GM12878 (cell line): ENCODE data around the gene KCNB1. TPM values are rescaled to one million over a fixed set of nuclear protein-coding genes. Genes with fewer than 3 reads are reported as not detected.

Source experiments
- ATAC-seq: fragments of 200-7000 bp; cut with Tn5 transposase; 3 replicates; pipeline ENCODE4 v1.9.1; 2020; ENCODE audit warnings: mild to moderate bottlenecking, moderate library complexity
- BruUV-seq: library from RNA; stranded (reverse); fragments of 400-500 nt; replicated peaks from 2 replicates; lab custom pipeline; 2021; lab: Mats Ljungman, UMichigan
- CTCF ChIA-PET: fragments of 300-600 bp; sonication (Branson Sonifier 250); formaldehyde crosslinking; extraction: SDS; loops from one replicate; lab custom pipeline; 2021; ENCODE audit warnings: inconsistent platforms; lab: Yijun Ruan, JAX
- POLR2A ChIA-PET: fragments of 350-600 bp; formaldehyde crosslinking; extraction: SDS; loops from one replicate; lab custom pipeline; 2021; ENCODE audit warnings: inconsistent platforms; lab: Charles Lee
- RAD21 ChIA-PET: fragments of 300-600 bp; sonication (Branson Sonifier 250); formaldehyde crosslinking; loops from one replicate; lab custom pipeline; 2023; ENCODE audit warnings: antibody characterized with exemption; ENCODE audit not compliant: unreplicated experiment; lab: Charles Lee
- SMC1A ChIA-PET: fragments of 300-600 bp; sonication (Branson Sonifier 250); formaldehyde crosslinking; loops from one replicate; lab custom pipeline; 2023; ENCODE audit not compliant: unreplicated experiment, uncharacterized antibody; lab: Charles Lee
- DNase-seq: peaks from one replicate; pipeline ENCODE4 v3.0.0-alpha.2; 2011; ENCODE audit warnings: low read depth, low spot score
- FAIRE-seq: peaks from 3 replicates; lab custom pipeline; 2011; peaks lifted over from hg19 to GRCh38; lab: Jason Lieb, UNC
- H2AFZ ChIP-seq: 2 replicates; pipeline ENCODE4 v1.6.0; 2011; ENCODE audit warnings: low read depth, low read length, control low read depth; ENCODE audit not compliant: control insufficient read depth
- H3K27ac ChIP-seq: 2 replicates; pipeline ENCODE4 v1.5.1; 2011; ENCODE audit warnings: control low read depth; ENCODE audit not compliant: control insufficient read depth, insufficient read depth
- H3K27me3 ChIP-seq, 2 experiments: replicated peaks in 1 of 2; 2 replicates each; pipeline versions ENCODE4 v1.6.0 to v1.6.1; 2011; ENCODE audit warnings: low read length in 1 of 2; ENCODE audit not compliant: control insufficient read depth in 2 of 2, insufficient read depth in 2 of 2
- H3K36me3 ChIP-seq, 2 experiments: 2 replicates each; pipeline ENCODE4 v1.5.1; 2011; ENCODE audit warnings: low read length in 1 of 2; ENCODE audit not compliant: control insufficient read depth in 2 of 2, insufficient read depth in 2 of 2
- H3K4me1 ChIP-seq: 2 replicates; pipeline ENCODE4 v1.6.1; 2011; ENCODE audit warnings: mild to moderate bottlenecking, low read length, moderate library complexity, mixed read lengths; ENCODE audit not compliant: control insufficient read depth, insufficient read depth
- H3K4me2 ChIP-seq: 2 replicates; pipeline ENCODE4 v1.6.0; 2011; ENCODE audit warnings: control low read depth; ENCODE audit not compliant: control insufficient read depth, insufficient read depth
- H3K4me3 ChIP-seq: fragments of 200-600 bp; sonication (generic); 2 replicates; pipeline ENCODE4 v1.5.1; 2016
- H3K79me2 ChIP-seq: 2 replicates; pipeline ENCODE4 v1.6.0; 2011; ENCODE audit warnings: low read length; ENCODE audit not compliant: control insufficient read depth, insufficient read depth
- H3K9ac ChIP-seq: 2 replicates; pipeline ENCODE4 v1.8.0; 2011; ENCODE audit warnings: low read length, control low read depth, mixed read lengths; ENCODE audit not compliant: control insufficient read depth, insufficient read depth
- H3K9me3 ChIP-seq: replicated peaks from 3 replicates; pipeline ENCODE4 v1.5.1; 2011; ENCODE audit warnings: mild to moderate bottlenecking, low read length; ENCODE audit not compliant: control insufficient read depth, insufficient read depth
- H4K20me1 ChIP-seq: 2 replicates; pipeline ENCODE4 v1.6.0; 2011; ENCODE audit not compliant: control insufficient read depth, insufficient read depth
- FOXK2 ChIP-seq: fragments of 450-650 bp; IDR thresholded peaks from 2 replicates; pipeline ENCODE4 v1.6.1; 2017; ENCODE audit warnings: mild to moderate bottlenecking, moderate library complexity
- IRF4 ChIP-seq: IDR thresholded peaks from 2 replicates; pipeline ENCODE4 v1.6.1; 2011; ENCODE audit warnings: low read depth, low read length
- POU2F2 ChIP-seq: IDR thresholded peaks from 3 replicates; pipeline ENCODE4 v1.6.1; 2011; ENCODE audit warnings: low read depth, mild to moderate bottlenecking, low read length, borderline replicate concordance
- SRF ChIP-seq, 2 experiments: IDR thresholded peaks; 2 replicates each; pipeline ENCODE4 v1.6.1; 2011; ENCODE audit warnings: low read depth in 2 of 2, low read length in 2 of 2, mild to moderate bottlenecking in 1 of 2, moderate library complexity in 1 of 2
- STAT1 ChIP-seq: fragments of 450-650 bp; conservative IDR thresholded peaks from 2 replicates; pipeline ENCODE4 v1.6.1; 2014; ENCODE audit warnings: antibody characterized with exemption, mild to moderate bottlenecking
- YY1 ChIP-seq: IDR thresholded peaks from 2 replicates; pipeline ENCODE4 v1.6.1; 2011; ENCODE audit warnings: low read depth, mild to moderate bottlenecking, low read length
- ZBTB40 ChIP-seq: fragments of 450-650 bp; IDR thresholded peaks from 2 replicates; pipeline ENCODE4 v1.6.1; 2016; ENCODE audit warnings: mild to moderate bottlenecking, moderate library complexity, borderline replicate concordance
- ZNF592 ChIP-seq: fragments of 450-650 bp; IDR thresholded peaks from 2 replicates; pipeline ENCODE4 v1.6.1; 2017; ENCODE audit warnings: mild to moderate bottlenecking, moderate library complexity
- WGBS: methylation state at CpG from one replicate; pipeline ENCODE4 v1.1.6; 2016; ENCODE audit warnings: low lambda C conversion rate; ENCODE audit not compliant: insufficient replicate concordance, insufficient coverage; ENCODE audit errors: missing lambda C conversion rate; 5-methylcytosine and 5-hydroxymethylcytosine counted together
- in situ Hi-C: fragments of 300-500 bp; cut with MboI; formaldehyde crosslinking; loops from 9 replicates; pipeline ENCODE4 v1.14.3; 2018; ENCODE audit warnings: mixed read lengths
- intact Hi-C: fragments of 100-400 bp; cut with micrococcal nuclease; formaldehyde crosslinking; loops from one replicate; pipeline ENCODE4 v1.14.2; 2022; ENCODE audit not compliant: unreplicated experiment
- polyA plus RNA-seq, 11 experiments: library from polyadenylated mRNA; depleted of rRNA in 4 of 11; unstranded in 6 of 11; stranded (reverse) in 5 of 11; fragments of >200 nt; fragmentation: Nextera tagmentation in 4 of 11; fragmentation: Illumina TruSeq in 1 of 11; extraction: Ambion mirVana in 4 of 11; extraction: Trizol in 1 of 11; gene quantifications; 1 replicate in 1 of 11; 2 replicates in 10 of 11; pipeline versions ENCODE4 v1.2.1 to v1.2.3, GENCODE V29; 2011 to 2016; ENCODE audit warnings: inconsistent platforms in 2 of 11, missing spikeins in 2 of 11, low read depth in 1 of 11
- total RNA-seq, 4 experiments: library from RNA; depleted of rRNA in 3 of 4; stranded (reverse); fragments of >200 nt in 3 of 4; fragmentation: Illumina TruSeq in 1 of 4; extraction: Trizol in 1 of 4; gene quantifications; 2 replicates each; pipeline versions ENCODE4 v1.2.1 to v1.2.3, GENCODE V29; 2013 to 2021

Gene KCNB1
- total and polyA plus RNA-seq, 10 of the 15 experiments (the other 5 are each of a cell fraction or from before 2014, with no cell fraction given): 0.02 to 0.08 (median 0.03) TPM; not detected in 7

- BruUV-seq: no TSS peak
- Histone ChIP-seq H3K4me2 (no peak overlapping the region), H3K4me3 (no peak overlapping the region), H3K9me3 (no peaks in the 10 kb centered on the region), H3K9ac (no peak overlapping the region), H3K27ac (no peak overlapping the region), H3K36me3 (no peaks in the 10 kb centered on the region), H2AFZ (no peak overlapping the region), H3K79me2 (no peaks in the 10 kb centered on the region), H3K27me3 (peaks cover 0 to under 1% of the 10 kb centered on the region in 2 experiments; a peak in 1 of 4 replicates), H3K4me1 (no peaks in the 10 kb centered on the region), H4K20me1 (no peaks in the 10 kb centered on the region)
- ChIA-PET SMC1A (interaction anchor here (0.7 kb wide), 1 partner anchor 13 kb away, joined by 3 read pairs; no protein-coding TSS in a partner anchor), POLR2A (no interaction called here), RAD21 (no interaction called here), CTCF (interaction anchor here (0.8 to 1.3 kb wide), 2 partner anchors 10 to 190 kb away, joined by 3 to 6 read pairs; no protein-coding TSS in a partner anchor)
- FAIRE-seq (no peak), ATAC-seq (no peak), DNase-seq (no peak)
- in situ Hi-C loops (loop anchor here (25.0 kb wide), 2 partner anchors 167 to 517 kb away; no protein-coding TSS in a partner anchor), intact Hi-C loops (loop anchor here (5.0 kb wide), 1 partner anchor 187 kb away; no protein-coding TSS in a partner anchor)
- 51% methylated on average over 9 of the region's 9 CpGs for WGBS
- no peak for TF ChIP-seq IRF4
These were observed 137.5 kb downstream of the KCNB1 start for GRCh38 chr20:49344975-49345374.

GRCh38 chr20:49344140-49344539, 138.3 kb downstream of the KCNB1 start:
- no peaks in the 10 kb centered on the region; a peak in 1 of 4 replicates for H3K27me3 ChIP-seq
- H3K9me3 ChIP-seq: no peaks in the 10 kb centered on the region
- ChIA-PET POLR2A (no interaction called here), SMC1A (no interaction called here), RAD21 (no interaction called here), CTCF (interaction anchor here (1.4 kb wide), 1 partner anchor 40 kb away, joined by 4 read pairs; no protein-coding TSS in a partner anchor)
- TF ChIP-seq ZNF592: no peak
- no peak for TF ChIP-seq YY1
- TF ChIP-seq POU2F2: no peak
- TF ChIP-seq SRF (IDR thresholded peaks at IDR 0.05; ENCODE audit: low read depth in 2 of 2, low read length in 2 of 2): no peak
- TF ChIP-seq FOXK2: no peak
- no peak for TF ChIP-seq STAT1
- TF ChIP-seq ZBTB40: no peak
- ATAC-seq (no peak), DNase-seq (no peak), FAIRE-seq (no peak)
- no TSS peak for BruUV-seq
- H3K36me3 ChIP-seq: no peaks in the 10 kb centered on the region
- intact Hi-C loops (no loop called here), in situ Hi-C loops (loop anchor here (25.0 kb wide), 2 partner anchors 168 to 518 kb away; no protein-coding TSS in a partner anchor)
- H3K9ac ChIP-seq: no peak overlapping the region
- no peak overlapping the region for H2AFZ ChIP-seq
- no peak overlapping the region for H3K27ac ChIP-seq
- no peak overlapping the region for H3K4me2 ChIP-seq
- WGBS: 0% methylated on average over 2 of the region's 2 CpGs
- H3K4me3 ChIP-seq: no peak overlapping the region
- no peaks in the 10 kb centered on the region for H3K4me1 ChIP-seq
- no peaks in the 10 kb centered on the region for H3K79me2 ChIP-seq
- no peaks in the 10 kb centered on the region for H4K20me1 ChIP-seq
